GM12891 (cell line): ENCODE measurements around the gene CLMP.

Experiments
- DNase-seq: peaks from one replicate; pipeline ENCODE4 v3.0.0; 2011; ENCODE audit warnings: low spot score; ENCODE audit not compliant: insufficient read length
- FAIRE-seq: peaks from 2 replicates; lab custom pipeline; 2011; peaks lifted over from hg19 to GRCh38; lab: Jason Lieb, UNC
- PAX5 ChIP-seq: IDR thresholded peaks from 2 replicates; pipeline ENCODE4 v1.6.1; 2011; ENCODE audit warnings: low read length, moderate library complexity, mild to moderate bottlenecking; ENCODE audit not compliant: insufficient read depth, severe bottlenecking
- POLR2A ChIP-seq: IDR thresholded peaks from 2 replicates; pipeline ENCODE4 v1.6.1; 2011; ENCODE audit warnings: low read depth, low read length, control low read depth
- POLR2AphosphoS5 ChIP-seq: IDR thresholded peaks from 2 replicates; pipeline ENCODE4 v1.6.1; 2011; ENCODE audit warnings: low read depth, low read length, control low read depth
- POU2F2 ChIP-seq: IDR thresholded peaks from 2 replicates; pipeline ENCODE4 v1.6.1; 2011; ENCODE audit warnings: low read depth, mild to moderate bottlenecking, control low read depth, low read length, moderate library complexity
- SPI1 ChIP-seq: IDR thresholded peaks from 2 replicates; pipeline ENCODE4 v1.6.1; 2011; ENCODE audit warnings: low read depth, low read length, control low read depth
- TAF1 ChIP-seq: IDR thresholded peaks from 2 replicates; pipeline ENCODE4 v1.6.1; 2011; ENCODE audit warnings: low read depth, low read length, control low read depth

CLMP gene

GRCh38 chr11:123218451-123218850 lies 23.4 kb upstream of the CLMP start:
- FAIRE-seq: no peak
- no peak for DNase-seq
- TF ChIP-seq PAX5: no peak
- no peak for TF ChIP-seq SPI1
- TF ChIP-seq POU2F2: no peak
- TF ChIP-seq TAF1: no peak
- no peak for TF ChIP-seq POLR2A

- DNase-seq (no peak), FAIRE-seq (no peak)
- TF ChIP-seq POU2F2 (no peak), TAF1 (no peak), PAX5 (no peak), POLR2A (no peak), POLR2AphosphoS5 (no peak), SPI1 (no peak)
Observed at GRCh38 chr11:123217897-123218296, 22.8 kb upstream of the CLMP start.

- DNase-seq: no peak
- no peak for FAIRE-seq
- no peak for TF ChIP-seq TAF1
- TF ChIP-seq SPI1: no peak
- no peak for TF ChIP-seq POU2F2
- no peak for TF ChIP-seq PAX5
- no peak for TF ChIP-seq POLR2AphosphoS5
- no peak for TF ChIP-seq POLR2A
Observed at GRCh38 chr11:123216249-123216648, 21.2 kb upstream of the CLMP start.

- TF ChIP-seq POU2F2 (no peak), SPI1 (no peak)
- FAIRE-seq: no peak
- DNase-seq: no peak
Observed at GRCh38 chr11:123214940-123215339, 19.9 kb upstream of the CLMP start.

- FAIRE-seq: no peak
- TF ChIP-seq POLR2A (no peak), SPI1 (no peak), TAF1 (no peak), PAX5 (no peak), POLR2AphosphoS5 (no peak), POU2F2 (no peak)
Observed at GRCh38 chr11:123214396-123214795, 19.3 kb upstream of the CLMP start.

GRCh38 chr11:123213307-123213771 lies 18.3 kb upstream of the CLMP start:
- no peak for FAIRE-seq
- TF ChIP-seq PAX5: no peak
- TF ChIP-seq TAF1: no peak
- no peak for TF ChIP-seq POLR2A
- no peak for DNase-seq

More at GRCh38 chr11:123214396-123214795, 19.3 kb upstream of the CLMP start:
- no peak for DNase-seq

GRCh38 chr11:123212406-123212805 lies 17.4 kb upstream of the CLMP start:
- TF ChIP-seq PAX5: no peak
- TF ChIP-seq POLR2A: no peak
- TF ChIP-seq POU2F2: no peak
- TF ChIP-seq POLR2AphosphoS5: no peak
- TF ChIP-seq TAF1: no peak
- no peak for TF ChIP-seq SPI1
- no peak for DNase-seq
- no peak for FAIRE-seq

- FAIRE-seq (no peak), DNase-seq (no peak)
- TF ChIP-seq POU2F2: no peak
- no peak for TF ChIP-seq TAF1
- TF ChIP-seq POLR2AphosphoS5: no peak
- no peak for TF ChIP-seq PAX5
Observed at GRCh38 chr11:123211981-123212380, 16.9 kb upstream of the CLMP start.

GRCh38 chr11:123211149-123211852 lies 16.3 kb upstream of the CLMP start:
- DNase-seq (no peak), FAIRE-seq (no peak)
- TF ChIP-seq POLR2AphosphoS5 (no peak), TAF1 (no peak)

- no peak for TF ChIP-seq PAX5
- no peak for TF ChIP-seq TAF1
- TF ChIP-seq SPI1: peak; percentile 61; the same call in 1 of the 2 replicates
- DNase-seq (peak; percentile 34), FAIRE-seq (peak; percentile 20)
Observed at GRCh38 chr11:123209591-123209990, 14.5 kb upstream of the CLMP start.
